Liver (tissue), 9 donors: ENCODE data around the gene CORO2B. TPM values are rescaled to one million over a fixed set of nuclear protein-coding genes. Genes with fewer than 3 reads are reported as not detected.

Experiments used
- DNase-seq: peaks from one replicate; pipeline ENCODE4 v3.0.0-alpha.2; 2017; ENCODE audit warnings: low spot score
- H3K27ac ChIP-seq, 2 donors: one replicate each; pipeline ENCODE4 v1.7.0; 2013; ENCODE audit warnings: inconsistent platforms in 2 of 2, low read length in 2 of 2, control low read depth in 1 of 2, low read depth in 1 of 2, mild to moderate bottlenecking in 1 of 2
- H3K27me3 ChIP-seq, 4 donors: one replicate each; pipeline versions ENCODE4 v1.6.1 to v1.7.0; 2013; ENCODE audit warnings: low read length in 3 of 4, inconsistent platforms in 1 of 4, mild to moderate bottlenecking in 1 of 4, moderate library complexity in 1 of 4; ENCODE audit not compliant: control insufficient read depth in 4 of 4, insufficient read depth in 4 of 4
- H3K36me3 ChIP-seq, 4 donors: one replicate each; pipeline versions ENCODE4 v1.6.1 to v1.7.0; 2013; ENCODE audit warnings: low read length in 3 of 4, mild to moderate bottlenecking in 3 of 4, low read depth in 1 of 4, moderate library complexity in 1 of 4; ENCODE audit not compliant: control insufficient read depth in 4 of 4, insufficient read depth in 3 of 4
- H3K4me1 ChIP-seq, 4 donors: one replicate each; pipeline versions ENCODE4 v1.6.1 to v1.7.0; 2013; ENCODE audit warnings: low read length in 3 of 4, mild to moderate bottlenecking in 3 of 4, moderate library complexity in 1 of 4; ENCODE audit not compliant: control insufficient read depth in 4 of 4, insufficient read depth in 4 of 4
- H3K4me3 ChIP-seq, 3 donors: one replicate each; pipeline versions ENCODE4 v1.6.1 to v1.7.0; 2013; ENCODE audit warnings: low read length in 3 of 3, control low read depth in 1 of 3, low read depth in 1 of 3, mild to moderate bottlenecking in 1 of 3
- H3K9ac ChIP-seq, 2 donors: one replicate each; pipeline ENCODE4 v1.7.0; 2013; ENCODE audit warnings: low read length in 2 of 2, mild to moderate bottlenecking in 2 of 2, moderate library complexity in 2 of 2, control low read depth in 1 of 2, low read depth in 1 of 2
- H3K9me3 ChIP-seq, 4 donors: one replicate each; pipeline versions ENCODE4 v1.6.1 to v1.7.0; 2013; ENCODE audit warnings: low read length in 3 of 4; ENCODE audit not compliant: control insufficient read depth in 4 of 4
- EGR1 ChIP-seq, 2 donors: IDR thresholded peaks; 2 replicates each; pipeline ENCODE4 v1.6.1; 2016 to 2018; ENCODE audit warnings: antibody characterized with exemption in 2 of 2, low read depth in 2 of 2
- FOXA1 ChIP-seq: IDR thresholded peaks from 2 replicates; pipeline ENCODE4 v1.6.1; 2016; ENCODE audit warnings: antibody characterized with exemption
- FOXA2 ChIP-seq: IDR thresholded peaks from 2 replicates; pipeline ENCODE4 v1.6.1; 2016; ENCODE audit warnings: antibody characterized with exemption
- HNF4A ChIP-seq, 2 donors: conservative IDR thresholded peaks; 2 replicates each; pipeline ENCODE4 v1.6.1; 2016; ENCODE audit warnings: antibody characterized with exemption in 2 of 2, mild to moderate bottlenecking in 2 of 2
- HNF4G ChIP-seq: IDR thresholded peaks from 2 replicates; pipeline ENCODE4 v1.6.1; 2016; ENCODE audit warnings: antibody characterized with exemption
- JUND ChIP-seq, 2 donors: IDR thresholded peaks; 2 replicates each; pipeline ENCODE4 v1.6.1; 2016; ENCODE audit warnings: antibody characterized with exemption in 2 of 2
- RAD21 ChIP-seq, 2 donors: IDR thresholded peaks; 2 replicates each; pipeline ENCODE4 v1.6.1; 2016; ENCODE audit warnings: antibody characterized with exemption in 2 of 2, mild to moderate bottlenecking in 2 of 2
- RXRA ChIP-seq, 2 donors: IDR thresholded peaks; 2 replicates each; pipeline ENCODE4 v1.6.1; 2017 to 2018; ENCODE audit warnings: antibody characterized with exemption in 2 of 2, mild to moderate bottlenecking in 1 of 2
- TAF1 ChIP-seq: conservative IDR thresholded peaks from 2 replicates; pipeline ENCODE4 v1.6.1; 2016; ENCODE audit warnings: antibody characterized with exemption, mild to moderate bottlenecking
- WGBS: extraction: QIAGEN DNeasy Blood & Tissue Kit; methylation state at CpG from one replicate; pipeline ENCODE4 v1.1.7; 2013; 5-methylcytosine and 5-hydroxymethylcytosine counted together
- polyA plus RNA-seq, 2 donors: library from polyadenylated mRNA; stranded (reverse) in 1 of 2; unstranded in 1 of 2; fragments of 200-250 nt in 1 of 2; fragments of >200 nt in 1 of 2; fragmentation: Nextera tagmentation in 1 of 2; extraction: Ambion mirVana in 1 of 2; gene quantifications; one replicate each; pipeline versions ENCODE4 v1.2.1 to v1.2.3, GENCODE V29; 2013 to 2015
- total RNA-seq, 2 donors: library from RNA; depleted of rRNA; stranded (reverse); fragments of >200 nt; gene quantifications; one replicate each; pipeline ENCODE4 v1.2.3, GENCODE V29; 2014
- TF ChIP-seq, protein P1 (sequence below): IDR thresholded peaks from 2 replicates; pipeline ENCODE4 v1.6.1; 2016; ENCODE audit warnings: antibody characterized with exemption, mild to moderate bottlenecking
- TF ChIP-seq, protein P2 (sequence below): IDR thresholded peaks from 2 replicates; pipeline ENCODE4 v1.6.1; 2016; ENCODE audit warnings: antibody characterized with exemption
- TF ChIP-seq, protein P3 (sequence below): IDR thresholded peaks from 2 replicates; pipeline ENCODE4 v1.6.1; 2016; ENCODE audit warnings: antibody characterized with exemption
- TF ChIP-seq, protein P4 (sequence below): IDR thresholded peaks from 2 replicates; pipeline ENCODE4 v1.6.1; 2016; ENCODE audit warnings: antibody characterized with exemption
- donor health status: healthy.
- donor health status: healthy.
- donor health status: healthy.
- donor health status: healthy.
- donor health status: healthy.

The CORO2B gene
- total and polyA plus RNA-seq, 4 donors, result 0.15 to 0.65 (median 0.52) TPM

DNA sequence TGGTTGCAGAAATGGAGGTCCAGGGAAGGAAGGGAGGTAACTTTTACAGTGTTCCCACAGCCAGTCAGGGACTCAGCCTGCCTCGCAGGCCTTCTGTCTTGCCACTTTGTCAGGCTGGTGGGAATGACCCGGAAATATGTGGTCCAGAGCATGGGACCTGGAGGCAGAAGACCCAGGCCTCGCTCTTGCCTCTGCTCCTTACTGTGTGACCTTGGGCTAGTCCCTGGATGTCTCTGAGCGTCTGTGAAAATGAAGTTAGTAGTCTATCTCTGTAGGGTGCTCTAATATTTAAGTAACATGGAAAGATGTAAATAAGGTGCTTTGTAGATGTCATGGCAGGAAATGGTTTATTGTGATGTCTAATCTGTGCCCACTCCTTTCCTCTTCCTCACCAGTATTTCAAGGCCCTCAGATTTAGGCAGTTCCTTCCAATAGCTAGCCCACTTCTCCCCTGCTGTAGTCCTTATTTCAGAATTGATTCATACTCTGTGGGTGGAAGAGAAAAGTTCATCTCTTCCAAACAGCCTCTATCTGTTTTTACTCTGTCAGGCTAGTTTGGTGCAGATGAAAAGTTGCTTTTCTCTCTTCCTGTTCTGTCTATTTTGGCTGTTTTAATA is 9.1 kb downstream of the CORO2B start:
- H3K4me3 ChIP-seq, result no peak overlapping the region
- peaks cover 0 to 2% (median 0%) of the 10 kb centered on the region in 4 donors for H3K4me1 ChIP-seq
- no peak overlapping the region for H3K9ac ChIP-seq
- DNase-seq, result no peak
- no peak overlapping the region for H3K27ac ChIP-seq
- no peaks in the 10 kb centered on the region for H3K9me3 ChIP-seq
- TF ChIP-seq RXRA (IDR thresholded peaks at IDR 0.05) (no peak), RAD21 (IDR thresholded peaks at IDR 0.05) (no peak), EGR1 (IDR thresholded peaks at IDR 0.05; ENCODE audit: low read depth in 2 of 2) (no peak), HNF4A (conservative IDR thresholded peaks at IDR 0.05) (no peak)
- TF ChIP-seq, protein P1, sequence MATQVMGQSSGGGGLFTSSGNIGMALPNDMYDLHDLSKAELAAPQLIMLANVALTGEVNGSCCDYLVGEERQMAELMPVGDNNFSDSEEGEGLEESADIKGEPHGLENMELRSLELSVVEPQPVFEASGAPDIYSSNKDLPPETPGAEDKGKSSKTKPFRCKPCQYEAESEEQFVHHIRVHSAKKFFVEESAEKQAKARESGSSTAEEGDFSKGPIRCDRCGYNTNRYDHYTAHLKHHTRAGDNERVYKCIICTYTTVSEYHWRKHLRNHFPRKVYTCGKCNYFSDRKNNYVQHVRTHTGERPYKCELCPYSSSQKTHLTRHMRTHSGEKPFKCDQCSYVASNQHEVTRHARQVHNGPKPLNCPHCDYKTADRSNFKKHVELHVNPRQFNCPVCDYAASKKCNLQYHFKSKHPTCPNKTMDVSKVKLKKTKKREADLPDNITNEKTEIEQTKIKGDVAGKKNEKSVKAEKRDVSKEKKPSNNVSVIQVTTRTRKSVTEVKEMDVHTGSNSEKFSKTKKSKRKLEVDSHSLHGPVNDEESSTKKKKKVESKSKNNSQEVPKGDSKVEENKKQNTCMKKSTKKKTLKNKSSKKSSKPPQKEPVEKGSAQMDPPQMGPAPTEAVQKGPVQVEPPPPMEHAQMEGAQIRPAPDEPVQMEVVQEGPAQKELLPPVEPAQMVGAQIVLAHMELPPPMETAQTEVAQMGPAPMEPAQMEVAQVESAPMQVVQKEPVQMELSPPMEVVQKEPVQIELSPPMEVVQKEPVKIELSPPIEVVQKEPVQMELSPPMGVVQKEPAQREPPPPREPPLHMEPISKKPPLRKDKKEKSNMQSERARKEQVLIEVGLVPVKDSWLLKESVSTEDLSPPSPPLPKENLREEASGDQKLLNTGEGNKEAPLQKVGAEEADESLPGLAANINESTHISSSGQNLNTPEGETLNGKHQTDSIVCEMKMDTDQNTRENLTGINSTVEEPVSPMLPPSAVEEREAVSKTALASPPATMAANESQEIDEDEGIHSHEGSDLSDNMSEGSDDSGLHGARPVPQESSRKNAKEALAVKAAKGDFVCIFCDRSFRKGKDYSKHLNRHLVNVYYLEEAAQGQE, result no peak
- TF ChIP-seq, protein P2, sequence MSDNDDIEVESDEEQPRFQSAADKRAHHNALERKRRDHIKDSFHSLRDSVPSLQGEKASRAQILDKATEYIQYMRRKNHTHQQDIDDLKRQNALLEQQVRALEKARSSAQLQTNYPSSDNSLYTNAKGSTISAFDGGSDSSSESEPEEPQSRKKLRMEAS, result no peak
- no peaks in the 10 kb centered on the region for H3K36me3 ChIP-seq
- H3K27me3 ChIP-seq, result no peaks in the 10 kb centered on the region
- WGBS, result 88% methylated on average over 4 of the region's 4 CpGs

DNA sequence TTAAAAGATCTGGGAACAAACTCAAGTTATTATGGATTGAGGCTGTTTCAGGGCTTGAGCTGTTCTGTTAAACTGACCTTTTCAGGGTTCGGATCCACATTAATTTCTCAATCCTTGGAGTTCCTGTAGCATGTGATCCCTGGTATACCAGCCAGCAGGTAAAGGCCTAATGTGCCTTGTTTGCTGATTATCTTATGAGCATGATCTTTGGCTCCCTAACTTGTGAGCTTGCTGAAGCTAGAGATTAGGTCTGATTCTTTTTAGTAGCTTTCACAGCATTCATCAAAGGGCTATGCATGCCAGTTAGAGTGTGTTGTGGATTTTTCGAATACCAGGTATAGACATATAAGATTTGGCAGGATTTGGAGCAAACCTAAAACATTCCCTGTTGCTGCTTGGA is 10.3 kb downstream of the CORO2B start:
- Histone ChIP-seq H3K9ac (no peak overlapping the region), H3K4me1 (peaks cover 0 to 2% (median 0%) of the 10 kb centered on the region in 4 donors), H3K4me3 (no peak overlapping the region), H3K27me3 (no peaks in the 10 kb centered on the region), H3K27ac (no peak overlapping the region), H3K9me3 (no peaks in the 10 kb centered on the region), H3K36me3 (no peaks in the 10 kb centered on the region)
- 75% methylated on average over 2 of the region's 2 CpGs for WGBS
- DNase-seq, result no peak
- TF ChIP-seq FOXA2 (no peak), TAF1 (no peak), RAD21 (IDR thresholded peaks at IDR 0.05) (no peak), HNF4G (no peak), JUND (IDR thresholded peaks at IDR 0.05) (no peak), FOXA1 (no peak), EGR1 (IDR thresholded peaks at IDR 0.05; ENCODE audit: low read depth in 2 of 2) (no peak)
- TF ChIP-seq, protein P2, result no peak
- TF ChIP-seq, protein P3, sequence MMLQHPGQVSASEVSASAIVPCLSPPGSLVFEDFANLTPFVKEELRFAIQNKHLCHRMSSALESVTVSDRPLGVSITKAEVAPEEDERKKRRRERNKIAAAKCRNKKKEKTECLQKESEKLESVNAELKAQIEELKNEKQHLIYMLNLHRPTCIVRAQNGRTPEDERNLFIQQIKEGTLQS, result no peak
- TF ChIP-seq, protein P4, sequence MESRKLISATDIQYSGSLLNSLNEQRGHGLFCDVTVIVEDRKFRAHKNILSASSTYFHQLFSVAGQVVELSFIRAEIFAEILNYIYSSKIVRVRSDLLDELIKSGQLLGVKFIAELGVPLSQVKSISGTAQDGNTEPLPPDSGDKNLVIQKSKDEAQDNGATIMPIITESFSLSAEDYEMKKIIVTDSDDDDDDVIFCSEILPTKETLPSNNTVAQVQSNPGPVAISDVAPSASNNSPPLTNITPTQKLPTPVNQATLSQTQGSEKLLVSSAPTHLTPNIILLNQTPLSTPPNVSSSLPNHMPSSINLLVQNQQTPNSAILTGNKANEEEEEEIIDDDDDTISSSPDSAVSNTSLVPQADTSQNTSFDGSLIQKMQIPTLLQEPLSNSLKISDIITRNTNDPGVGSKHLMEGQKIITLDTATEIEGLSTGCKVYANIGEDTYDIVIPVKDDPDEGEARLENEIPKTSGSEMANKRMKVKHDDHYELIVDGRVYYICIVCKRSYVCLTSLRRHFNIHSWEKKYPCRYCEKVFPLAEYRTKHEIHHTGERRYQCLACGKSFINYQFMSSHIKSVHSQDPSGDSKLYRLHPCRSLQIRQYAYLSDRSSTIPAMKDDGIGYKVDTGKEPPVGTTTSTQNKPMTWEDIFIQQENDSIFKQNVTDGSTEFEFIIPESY, result no peak
- TF ChIP-seq, protein P1, result no peak
